ACC112 (cell line): Measurements from ENCODE around the gene IBA57.

Source experiments
- H2AFZ ChIP-seq: fragments of 200-600 bp; sonication (generic); one replicate; pipeline ENCODE4 v1.6.0; 2017; ENCODE audit warnings: antibody characterized with exemption, low read length; ENCODE audit not compliant: unreplicated experiment
- H3K27ac ChIP-seq: fragments of 200-600 bp; sonication (generic); 2 replicates; pipeline ENCODE4 v1.5.1; 2014; ENCODE audit warnings: low read depth, mild to moderate bottlenecking, antibody characterized with exemption, low read length, moderate library complexity
- H3K27me3 ChIP-seq: fragments of 200-600 bp; sonication (generic); 2 replicates; pipeline ENCODE4 v1.6.1; 2014; ENCODE audit warnings: mild to moderate bottlenecking, antibody characterized with exemption, low read length, moderate library complexity, mixed read lengths; ENCODE audit not compliant: insufficient read depth
- H3K36me3 ChIP-seq: fragments of 200-600 bp; sonication (generic); 2 replicates; pipeline ENCODE4 v1.6.1; 2016; ENCODE audit warnings: mild to moderate bottlenecking, antibody characterized with exemption, low read length, moderate library complexity, mixed read lengths; ENCODE audit not compliant: insufficient read depth
- H3K4me1 ChIP-seq: fragments of 200-600 bp; sonication (generic); one replicate; pipeline ENCODE4 v1.6.1; 2016; ENCODE audit warnings: low read length, mixed read lengths; ENCODE audit not compliant: insufficient read depth, unreplicated experiment, control insufficient read depth
- H3K4me3 ChIP-seq: fragments of 200-600 bp; sonication (generic); 2 replicates; pipeline ENCODE4 v1.5.1; 2014; ENCODE audit warnings: mild to moderate bottlenecking, low read depth, low read length
- H3K79me2 ChIP-seq: fragments of 200-600 bp; sonication (generic); one replicate; pipeline ENCODE4 v1.6.0; 2016; ENCODE audit warnings: low read length; ENCODE audit not compliant: control insufficient read depth, unreplicated experiment, insufficient read depth

IBA57 gene

GRCh38 chr1:228194921-228195812 is 29.6 kb downstream of the IBA57 start:
- Histone ChIP-seq H3K4me1 (no peaks in the 10 kb centered on the region), H3K4me3 (no peak overlapping the region), H2AFZ (no peak overlapping the region), H3K27ac (no peak overlapping the region), H3K27me3 (peaks cover 3% of the 10 kb centered on the region; the same call in 1 of the 2 replicates), H3K36me3 (no peaks in the 10 kb centered on the region), H3K79me2 (no peaks in the 10 kb centered on the region)

GRCh38 chr1:228197555-228198147 is 32.0 kb downstream of the IBA57 start:
- H3K27me3 ChIP-seq: peaks cover 7% of the 10 kb centered on the region; the same call in 1 of the 2 replicates
- H3K4me3 ChIP-seq: no peak overlapping the region
- no peaks in the 10 kb centered on the region for H3K36me3 ChIP-seq
- H3K79me2 ChIP-seq: no peaks in the 10 kb centered on the region
- no peak overlapping the region for H2AFZ ChIP-seq
- no peak overlapping the region for H3K27ac ChIP-seq
- no peaks in the 10 kb centered on the region for H3K4me1 ChIP-seq

- no peak overlapping the region for H2AFZ ChIP-seq
- no peaks in the 10 kb centered on the region for H3K36me3 ChIP-seq
- no peak overlapping the region for H3K4me3 ChIP-seq
- H3K27me3 ChIP-seq: peaks cover 7% of the 10 kb centered on the region; the same call in 1 of the 2 replicates
- H3K79me2 ChIP-seq: no peaks in the 10 kb centered on the region
- H3K27ac ChIP-seq: no peak overlapping the region
- no peaks in the 10 kb centered on the region for H3K4me1 ChIP-seq
Measured at GRCh38 chr1:228198977-228199590, 33.5 kb downstream of the IBA57 start.

GRCh38 chr1:228204958-228205357 is 39.4 kb downstream of the IBA57 start:
- Histone ChIP-seq H3K27ac (no peak overlapping the region), H3K4me3 (no peak overlapping the region), H3K27me3 (peaks cover 8% of the 10 kb centered on the region; the same call in 1 of the 2 replicates), H3K4me1 (no peaks in the 10 kb centered on the region), H3K36me3 (no peaks in the 10 kb centered on the region), H2AFZ (no peak overlapping the region), H3K79me2 (no peaks in the 10 kb centered on the region)

GRCh38 chr1:228205526-228206436 is 40.2 kb downstream of the IBA57 start:
- Histone ChIP-seq H3K4me1 (no peaks in the 10 kb centered on the region), H3K79me2 (no peaks in the 10 kb centered on the region), H2AFZ (no peak overlapping the region), H3K4me3 (no peak overlapping the region), H3K27me3 (peaks cover 4% of the 10 kb centered on the region; the same call in 1 of the 2 replicates), H3K27ac (no peak overlapping the region), H3K36me3 (no peaks in the 10 kb centered on the region)

GRCh38 chr1:228206582-228207351 is 41.2 kb downstream of the IBA57 start:
- Histone ChIP-seq H2AFZ (no peak overlapping the region), H3K36me3 (no peaks in the 10 kb centered on the region), H3K4me3 (no peak overlapping the region), H3K4me1 (no peaks in the 10 kb centered on the region), H3K27ac (no peak overlapping the region), H3K79me2 (no peaks in the 10 kb centered on the region), H3K27me3 (peaks cover 4% of the 10 kb centered on the region; the same call in 1 of the 2 replicates)

- Histone ChIP-seq H3K79me2 (no peaks in the 10 kb centered on the region), H2AFZ (no peak overlapping the region), H3K4me1 (peaks cover under 1% of the 10 kb centered on the region), H3K27ac (no peak overlapping the region), H3K36me3 (no peaks in the 10 kb centered on the region), H3K27me3 (peaks cover 4% of the 10 kb centered on the region), H3K4me3 (no peak overlapping the region)
Measured at GRCh38 chr1:228207381-228207810, 41.8 kb downstream of the IBA57 start.

- H3K27ac ChIP-seq: no peak within 1 kb of the TSS
- H3K79me2 ChIP-seq: no peaks in the 10 kb centered on the region
- peaks cover 4% of the 10 kb centered on the region for H3K27me3 ChIP-seq
- no peaks in the 10 kb centered on the region for H3K36me3 ChIP-seq
- peaks cover 3% of the 10 kb centered on the region for H3K4me1 ChIP-seq
- no peak within 1 kb of the TSS for H2AFZ ChIP-seq
- no peak within 1 kb of the TSS for H3K4me3 ChIP-seq
Measured at GRCh38 chr1:228207851-228208821, 42.5 kb downstream of the IBA57 start, which contains the start of gene OBSCN. Gene OBSCN (plus strand): TSS chr1:228208044. CDS start chr1:228211784, 3,740 bp downstream.
